Lung (tissue), 12 donors: ENCODE results near the gene DHX9. TPM values are rescaled to one million over a fixed set of nuclear protein-coding genes. Genes with fewer than 3 reads are reported as not detected.

Experiments used
- ATAC-seq: fragments of 200-7000 bp; cut with Tn5 transposase; one replicate; pipeline ENCODE4 v1.9.1; 2020; ENCODE audit warnings: moderate number of reproducible peaks; ENCODE audit not compliant: insufficient read depth, low FRiP score
- DNase-seq, 3 donors: peaks; one replicate each; pipeline ENCODE4 v3.0.0-alpha.2; 2013 to 2017
- H3K27ac ChIP-seq, 2 donors: one replicate each; pipeline ENCODE4 v1.5.1; 2013; ENCODE audit warnings: mild to moderate bottlenecking in 2 of 2, moderate library complexity in 2 of 2, control low read depth in 1 of 2, inconsistent platforms in 1 of 2, low read depth in 1 of 2, low read length in 1 of 2
- H3K27me3 ChIP-seq, 3 donors: one replicate each; pipeline ENCODE4 v1.5.1; 2013; ENCODE audit warnings: low read length in 2 of 3; ENCODE audit not compliant: control insufficient read depth in 3 of 3, insufficient read depth in 3 of 3
- H3K36me3 ChIP-seq, 4 donors: one replicate each; pipeline ENCODE4 v1.5.1; 2013; ENCODE audit warnings: low read length in 4 of 4, mild to moderate bottlenecking in 1 of 4, moderate library complexity in 1 of 4; ENCODE audit not compliant: control insufficient read depth in 4 of 4, insufficient read depth in 4 of 4
- H3K4me1 ChIP-seq, 5 donors: one replicate each; pipeline ENCODE4 v1.5.1; 2013; ENCODE audit warnings: low read length in 5 of 5, mild to moderate bottlenecking in 2 of 5, moderate library complexity in 1 of 5; ENCODE audit not compliant: control insufficient read depth in 5 of 5, insufficient read depth in 5 of 5
- H3K4me3 ChIP-seq: one replicate; pipeline ENCODE4 v1.5.1; 2013; ENCODE audit warnings: mild to moderate bottlenecking, control low read depth, moderate library complexity
- H3K9ac ChIP-seq, 2 donors: one replicate each; pipeline ENCODE4 v1.5.1; 2013; ENCODE audit warnings: low read length in 2 of 2, control low read depth in 1 of 2; ENCODE audit not compliant: insufficient read depth in 1 of 2
- H3K9me3 ChIP-seq, 4 donors: one replicate each; pipeline ENCODE4 v1.5.1; 2013; ENCODE audit warnings: low read length in 3 of 4, mild to moderate bottlenecking in 1 of 4, moderate library complexity in 1 of 4; ENCODE audit not compliant: control insufficient read depth in 4 of 4, insufficient read depth in 3 of 4
- WGBS, 2 donors: extraction: QIAGEN DNeasy Blood & Tissue Kit; methylation state at CpG; one replicate each; pipeline ENCODE4 v1.1.7; 2013; 5-methylcytosine and 5-hydroxymethylcytosine counted together
- polyA plus RNA-seq, 2 donors: library from polyadenylated mRNA; stranded (reverse); fragments of 200-250 nt; gene quantifications; one replicate each; pipeline ENCODE4 v1.2.1, GENCODE V29; 2013
- total RNA-seq, 2 donors: library from RNA; depleted of rRNA in 1 of 2; stranded (reverse); fragments of >200 nt in 1 of 2; gene quantifications; one replicate each; pipeline ENCODE4 v1.2.1, GENCODE V29; 2014 to 2021
- TF ChIP-seq, protein P1 (sequence below): IDR thresholded peaks from 2 replicates; pipeline ENCODE4 v1.5.1; 2012; ENCODE audit warnings: mild to moderate bottlenecking; ENCODE audit errors: control extremely low read depth, extremely low read depth
- donor health status: control.
- donor health status: control.
- donor health status: Bipolar disorder and iron deficiency.
- donor health status: healthy.
- donor health status: DM: yes; HTN: yes; CAD: no.

Gene DHX9
- total and polyA plus RNA-seq, 4 donors = 55.5 to 157 (median 114) TPM

DNA sequence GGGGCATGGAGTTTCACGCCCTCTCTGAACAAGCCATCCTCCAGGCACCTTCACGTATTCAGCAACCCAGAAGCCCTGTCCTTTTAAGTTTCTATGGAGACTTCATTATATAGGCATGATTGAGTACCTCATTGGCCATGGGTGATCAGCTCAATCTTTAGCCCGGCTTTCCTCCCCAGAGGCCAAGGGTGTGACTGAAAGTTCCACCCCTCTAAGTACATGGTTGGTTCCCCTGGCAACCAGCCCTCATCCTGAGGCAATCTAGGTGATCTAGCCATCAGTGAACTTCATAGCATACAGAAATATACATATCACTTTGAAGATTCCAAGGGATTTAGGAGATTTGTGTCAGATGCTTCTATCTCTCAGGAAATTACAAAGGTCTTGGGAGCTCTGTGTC lies 21.3 kb upstream of the DHX9 start:
- H3K27me3 ChIP-seq = no peaks in the 10 kb centered on the region
- WGBS, 2 donors = 96 to 97% methylated on average over 3 of the region's 3 CpGs
- no peaks in the 10 kb centered on the region for H3K4me1 ChIP-seq
- no peak overlapping the region for H3K4me3 ChIP-seq
- no peaks in the 10 kb centered on the region for H3K9me3 ChIP-seq
- TF ChIP-seq, protein P1, sequence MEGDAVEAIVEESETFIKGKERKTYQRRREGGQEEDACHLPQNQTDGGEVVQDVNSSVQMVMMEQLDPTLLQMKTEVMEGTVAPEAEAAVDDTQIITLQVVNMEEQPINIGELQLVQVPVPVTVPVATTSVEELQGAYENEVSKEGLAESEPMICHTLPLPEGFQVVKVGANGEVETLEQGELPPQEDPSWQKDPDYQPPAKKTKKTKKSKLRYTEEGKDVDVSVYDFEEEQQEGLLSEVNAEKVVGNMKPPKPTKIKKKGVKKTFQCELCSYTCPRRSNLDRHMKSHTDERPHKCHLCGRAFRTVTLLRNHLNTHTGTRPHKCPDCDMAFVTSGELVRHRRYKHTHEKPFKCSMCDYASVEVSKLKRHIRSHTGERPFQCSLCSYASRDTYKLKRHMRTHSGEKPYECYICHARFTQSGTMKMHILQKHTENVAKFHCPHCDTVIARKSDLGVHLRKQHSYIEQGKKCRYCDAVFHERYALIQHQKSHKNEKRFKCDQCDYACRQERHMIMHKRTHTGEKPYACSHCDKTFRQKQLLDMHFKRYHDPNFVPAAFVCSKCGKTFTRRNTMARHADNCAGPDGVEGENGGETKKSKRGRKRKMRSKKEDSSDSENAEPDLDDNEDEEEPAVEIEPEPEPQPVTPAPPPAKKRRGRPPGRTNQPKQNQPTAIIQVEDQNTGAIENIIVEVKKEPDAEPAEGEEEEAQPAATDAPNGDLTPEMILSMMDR = no peak
- DNase-seq (no peak), ATAC-seq (no peak)
- no peak overlapping the region for H3K9ac ChIP-seq
- H3K36me3 ChIP-seq = peaks cover 0 to 14% (median 3%) of the 10 kb centered on the region in 4 donors
- no peak overlapping the region for H3K27ac ChIP-seq

DNA sequence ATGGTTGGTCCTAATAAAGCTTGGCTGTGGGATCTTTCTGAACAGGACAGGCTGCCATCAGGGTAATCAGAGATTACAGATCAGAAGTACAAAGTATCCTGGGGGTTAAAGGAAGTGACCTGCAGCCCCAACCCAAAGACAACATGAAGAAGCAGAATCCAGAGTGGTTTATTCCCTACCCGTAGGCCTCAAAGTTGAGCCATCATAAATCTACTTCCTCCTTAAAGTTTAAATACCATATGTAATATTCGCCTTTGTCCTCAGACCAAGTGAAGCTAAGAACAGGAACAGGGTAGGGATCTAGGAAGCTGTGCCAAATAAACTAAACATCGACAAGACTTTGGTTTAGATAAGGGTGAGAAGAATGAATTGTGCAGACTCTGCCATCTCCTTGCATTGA lies 15.9 kb upstream of the DHX9 start:
- WGBS, 2 donors = 33 to 38% methylated on average over 3 of the region's 3 CpGs
- Histone ChIP-seq H3K4me1 (no peaks in the 10 kb centered on the region), H3K9ac (no peak overlapping the region), H3K36me3 (peaks cover 0 to 4% (median 0%) of the 10 kb centered on the region in 4 donors), H3K4me3 (no peak overlapping the region), H3K9me3 (no peaks in the 10 kb centered on the region), H3K27ac (no peak overlapping the region), H3K27me3 (no peaks in the 10 kb centered on the region)
- no peak for DNase-seq
- ATAC-seq = no peak
- TF ChIP-seq, protein P1 = no peak

DNA sequence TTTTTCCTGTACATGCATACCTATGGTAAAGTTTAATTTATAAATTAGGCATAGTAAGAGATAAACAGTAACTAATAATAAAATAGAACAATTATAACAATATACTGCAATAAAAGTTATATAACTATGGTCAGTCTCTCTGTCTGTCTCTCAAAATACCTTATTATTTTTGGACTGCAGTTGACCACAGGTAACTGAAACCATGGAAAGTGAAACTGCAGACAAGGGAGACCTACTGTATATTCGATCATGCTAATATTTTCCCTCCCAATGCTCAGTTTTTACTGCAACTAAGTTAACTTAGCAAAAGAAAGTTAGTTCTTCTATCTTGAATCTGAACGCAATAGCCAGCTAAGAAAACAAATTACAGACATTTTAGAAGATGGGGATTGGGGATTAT lies 12.3 kb upstream of the DHX9 start:
- Histone ChIP-seq H3K4me3 (no peak overlapping the region), H3K27me3 (no peaks in the 10 kb centered on the region), H3K36me3 (peaks cover 0 to 3% (median under 1%) of the 10 kb centered on the region in 4 donors), H3K27ac (no peak overlapping the region), H3K9me3 (no peaks in the 10 kb centered on the region), H3K9ac (no peak overlapping the region), H3K4me1 (no peaks in the 10 kb centered on the region)
- WGBS, 2 donors = 83 to 91% methylated on average over 2 of the region's 2 CpGs
- ATAC-seq = no peak
- TF ChIP-seq, protein P1 = no peak
- DNase-seq = no peak

DNA sequence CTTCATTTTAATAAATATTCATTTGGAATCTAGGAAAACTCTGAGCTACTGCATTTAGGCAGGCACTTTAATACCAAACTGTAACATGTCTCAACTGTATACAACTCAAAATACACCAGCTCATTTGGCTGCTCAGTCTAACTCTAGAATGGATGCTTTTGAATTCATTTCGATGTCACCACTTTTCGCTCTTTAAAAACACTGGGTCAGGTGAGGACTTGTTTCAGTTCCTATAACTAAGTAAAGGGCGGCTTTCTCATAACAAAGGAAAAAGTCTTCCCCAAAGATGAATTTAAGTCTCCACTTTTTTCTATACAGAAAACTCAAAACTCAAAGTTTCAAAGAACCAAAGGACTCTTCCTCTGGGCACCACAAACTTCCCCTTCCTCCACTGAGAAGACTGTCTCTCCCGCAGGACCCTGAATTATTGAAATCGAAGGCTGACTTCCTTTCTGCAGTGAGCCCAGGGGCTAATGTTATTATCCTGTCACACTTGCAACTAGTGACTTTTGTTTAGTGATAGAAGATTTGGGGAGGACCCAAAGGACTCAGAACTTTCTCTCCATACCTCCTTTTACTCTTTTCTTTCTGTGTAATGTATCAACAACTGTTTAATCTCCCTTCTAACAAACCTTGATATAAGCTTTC lies 9.7 kb upstream of the DHX9 start:
- no peak overlapping the region for H3K4me3 ChIP-seq
- no peak overlapping the region for H3K9ac ChIP-seq
- H3K27ac ChIP-seq = no peak overlapping the region
- no peaks in the 10 kb centered on the region for H3K27me3 ChIP-seq
- H3K4me1 ChIP-seq = no peaks in the 10 kb centered on the region
- H3K9me3 ChIP-seq = no peaks in the 10 kb centered on the region
- no peak for ATAC-seq
- TF ChIP-seq, protein P1 = no peak
- peaks cover 0 to 3% (median under 1%) of the 10 kb centered on the region in 4 donors for H3K36me3 ChIP-seq
- 62 to 68% methylated on average over 5 of the region's 5 CpGs for WGBS, 2 donors
- DNase-seq = no peak
